Ovary (tissue), 9 donors: ENCODE measurements around the gene HK1. TPM values are rescaled to one million over a fixed set of nuclear protein-coding genes. Genes with fewer than 3 reads are reported as not detected.

Source experiments
- DNase-seq, 5 donors: peaks; one replicate each; pipeline ENCODE4 v3.0.0-alpha.2; 2019 to 2020
- H3K27ac ChIP-seq, 2 donors: fragments of 200-600 bp; one replicate each; pipeline versions ENCODE4 v1.5.1 to v1.8.0; 2019 to 2022
- H3K27me3 ChIP-seq: fragments of 200-600 bp; one replicate; pipeline ENCODE4 v1.8.0; 2022
- H3K36me3 ChIP-seq: fragments of 200-600 bp; sonication (generic); one replicate; pipeline ENCODE4 v1.5.1; 2019
- H3K4me1 ChIP-seq: one replicate; pipeline ENCODE4 v1.8.1; 2013; ENCODE audit warnings: mild to moderate bottlenecking, moderate library complexity; ENCODE audit not compliant: insufficient read depth
- H3K4me3 ChIP-seq: fragments of 200-600 bp; sonication (generic); one replicate; pipeline ENCODE4 v1.5.1; 2017
- H3K9me3 ChIP-seq, 2 donors: fragments of 200-600 bp in 1 of 2; sonication (generic) in 1 of 2; one replicate each; pipeline versions ENCODE4 v1.5.1 to v1.8.1; 2013 to 2019; ENCODE audit warnings: mild to moderate bottlenecking in 1 of 2, moderate library complexity in 1 of 2
- CTCF ChIP-seq, 3 donors: fragments of 450-650 bp in 2 of 3; fragments of 200-600 bp in 1 of 3; IDR thresholded peaks; one replicate each; pipeline versions ENCODE4 v1.5.1 to v1.8.0; 2016 to 2022; ENCODE audit warnings: antibody characterized with exemption in 3 of 3, mild to moderate bottlenecking in 1 of 3
- EP300 ChIP-seq: sonication (generic); formaldehyde crosslinking; IDR thresholded peaks from one replicate; pipeline ENCODE4 v1.6.1; 2017; ENCODE audit warnings: antibody characterized with exemption
- POLR2A ChIP-seq: fragments of 450-650 bp; IDR thresholded peaks from one replicate; pipeline ENCODE4 v1.6.1; 2017; ENCODE audit warnings: antibody characterized with exemption, mild to moderate bottlenecking, moderate library complexity
- WGBS, 3 donors: extraction: QIAGEN DNeasy Blood & Tissue Kit in 1 of 3; methylation state at CpG; one replicate each; pipeline versions ENCODE4 v1.1.5 to v1.1.7; 2013 to 2017; 5-methylcytosine and 5-hydroxymethylcytosine counted together
- intact Hi-C, 4 donors: fragments of 100-400 bp; cut with DNase I; formaldehyde crosslinking; loops; one replicate each; pipeline versions ENCODE4 v1.11.0 to v1.15.1; 2022 to 2023
- polyA plus RNA-seq, 2 donors: library from polyadenylated mRNA; stranded (reverse); fragments of 200-250 nt in 1 of 2; fragments of 350-450 nt in 1 of 2; fragmentation: Illumina TruSeq in 1 of 2; extraction: RNeasy Lipid Tissue Mini Kit (QIAGEN cat#74804) in 1 of 2; gene quantifications; one replicate each; pipeline ENCODE4 v1.2.3, GENCODE V29; 2013 to 2014
- total RNA-seq, 7 donors: library from RNA; depleted of rRNA in 2 of 7; stranded (reverse); fragments of >200 nt in 2 of 7; fragmentation: NEBNext Ultra II Directional in 3 of 7; extraction: Animal tissue kit (Norgen Biotek cat#: 25700) in 3 of 7; gene quantifications; one replicate each; pipeline versions ENCODE4 v1.1.0 to v1.2.4, GENCODE V29; 2016 to 2023
- donor health status: DM: no; HTN: no; CAD: no; lungs with moderate emphysema.
- donor health status: DM: no; HTN: no; CAD: no.
- donor health status: Bipolar disorder and iron deficiency.
- donor health status: DM: yes; HTN: yes; CAD: no.
- donor health status: DM: no; HTN: no; CAD: no.
- donor health status: DM: yes; HTN: yes; CAD: no.

The HK1 gene
- total and polyA plus RNA-seq, 9 donors: 12.8 to 63.1 (median 35.8) TPM

- intact Hi-C loops: loop anchor here in 1 of 4 donors (10.0 kb wide), 1 partner anchor 69 kb away; no protein-coding TSS in a partner anchor
- DNase-seq: no peak
- no peaks in the 10 kb centered on the region for H3K9me3 ChIP-seq
- H3K4me1 ChIP-seq: peaks cover 10% of the 10 kb centered on the region
- H3K27ac ChIP-seq: no peak overlapping the region
- H3K4me3 ChIP-seq: no peak overlapping the region
- no peaks in the 10 kb centered on the region for H3K36me3 ChIP-seq
- no peak for TF ChIP-seq CTCF (IDR thresholded peaks at IDR 0.05)
- WGBS, 3 donors: 82 to 84% (median 82%) methylated on average over 6 of the region's 6 CpGs
- H3K27me3 ChIP-seq: no peaks in the 10 kb centered on the region
Measured at GRCh38 chr10:69315610-69316312, 37.5 kb downstream of the HK1 start.

- Histone ChIP-seq H3K27ac (no peak overlapping the region), H3K9me3 (no peaks in the 10 kb centered on the region), H3K4me3 (no peak overlapping the region), H3K27me3 (no peaks in the 10 kb centered on the region), H3K36me3 (no peaks in the 10 kb centered on the region), H3K4me1 (peaks cover 10% of the 10 kb centered on the region)
- WGBS, 3 donors: 71 to 79% (median 78%) methylated on average over 6 of the region's 6 CpGs
- intact Hi-C loops: loop anchor here in 1 of 4 donors (10.0 kb wide), 1 partner anchor 68 kb away; no protein-coding TSS in a partner anchor
- TF ChIP-seq CTCF (IDR thresholded peaks at IDR 0.05) (no peak), POLR2A (no peak), EP300 (no peak)
- peak in 2 of 5 donors; percentile 32 to 33 for DNase-seq
Measured at GRCh38 chr10:69316313-69317059, 38.2 kb downstream of the HK1 start.

GRCh38 chr10:69317175-69317604 lies 38.9 kb downstream of the HK1 start:
- Histone ChIP-seq H3K27ac (no peak overlapping the region), H3K4me1 (peaks cover 10% of the 10 kb centered on the region), H3K9me3 (no peaks in the 10 kb centered on the region), H3K36me3 (no peaks in the 10 kb centered on the region), H3K4me3 (no peak overlapping the region), H3K27me3 (no peaks in the 10 kb centered on the region)
- DNase-seq: no peak
- no peak for TF ChIP-seq POLR2A
- TF ChIP-seq EP300: no peak
- no peak for TF ChIP-seq CTCF (IDR thresholded peaks at IDR 0.05)
- WGBS, 3 donors: 94 to 97% (median 96%) methylated on average over 3 of the region's 3 CpGs
- intact Hi-C loops: loop anchor here in 1 of 4 donors (10.0 kb wide), 1 partner anchor 68 kb away; no protein-coding TSS in a partner anchor

GRCh38 chr10:69317626-69318105 lies 39.4 kb downstream of the HK1 start:
- H3K27me3 ChIP-seq: no peaks in the 10 kb centered on the region
- DNase-seq: no peak
- WGBS, 3 donors: 73 to 88% (median 80%) methylated on average over 8 of the region's 8 CpGs
- TF ChIP-seq EP300 (no peak), CTCF (IDR thresholded peaks at IDR 0.05) (no peak), POLR2A (no peak)
- H3K36me3 ChIP-seq: no peaks in the 10 kb centered on the region
- peaks cover 10% of the 10 kb centered on the region for H3K4me1 ChIP-seq
- no peaks in the 10 kb centered on the region for H3K9me3 ChIP-seq
- H3K4me3 ChIP-seq: peak overlapping the region; percentile 87
- intact Hi-C loops: loop anchor here in 1 of 4 donors (10.0 kb wide), 1 partner anchor 67 kb away; no protein-coding TSS in a partner anchor
- H3K27ac ChIP-seq: peak overlapping the region in 1 of 2 donors; percentile 76
